ENCODE data around the gene GPC3. TPM values are rescaled to one million over a fixed set of nuclear protein-coding genes. Genes with fewer than 3 reads are reported as not detected.
A peak's percentile ranks its signal among the peaks of the same experiment; 100 is the strongest.

Gene GPC3
- total RNA-seq, 1 donor from 2014 or later, result 4.9 TPM

DNA sequence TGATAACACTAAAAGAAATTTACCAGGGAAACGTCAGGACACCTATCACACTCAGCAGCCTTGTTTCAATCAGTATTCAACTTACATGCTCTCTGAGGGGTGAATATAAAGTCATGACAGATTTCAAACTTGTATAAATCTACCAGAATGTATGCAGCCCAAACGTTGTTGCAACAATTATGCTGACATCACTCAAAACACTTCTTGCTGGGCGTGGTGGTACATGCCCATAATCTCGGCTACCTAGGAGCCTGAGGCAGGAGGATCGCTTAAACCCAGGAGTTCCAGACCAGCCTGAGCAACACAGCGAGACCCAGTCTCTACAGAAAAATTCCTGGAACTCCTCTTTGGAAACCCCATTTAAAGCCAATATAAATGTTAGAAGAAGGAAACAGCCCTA, 303.5 kb downstream of the GPC3 start:
- no peak for DNase-seq (ENCODE audit: low spot score)

- DNase-seq (ENCODE audit: low spot score), result no peak
Measured at GRCh38 chrX:133681421-133681820, 304.0 kb downstream of the GPC3 start.

- no peak for DNase-seq (ENCODE audit: low spot score)
Measured at GRCh38 chrX:133677123-133678063, 308.0 kb downstream of the GPC3 start.

DNA sequence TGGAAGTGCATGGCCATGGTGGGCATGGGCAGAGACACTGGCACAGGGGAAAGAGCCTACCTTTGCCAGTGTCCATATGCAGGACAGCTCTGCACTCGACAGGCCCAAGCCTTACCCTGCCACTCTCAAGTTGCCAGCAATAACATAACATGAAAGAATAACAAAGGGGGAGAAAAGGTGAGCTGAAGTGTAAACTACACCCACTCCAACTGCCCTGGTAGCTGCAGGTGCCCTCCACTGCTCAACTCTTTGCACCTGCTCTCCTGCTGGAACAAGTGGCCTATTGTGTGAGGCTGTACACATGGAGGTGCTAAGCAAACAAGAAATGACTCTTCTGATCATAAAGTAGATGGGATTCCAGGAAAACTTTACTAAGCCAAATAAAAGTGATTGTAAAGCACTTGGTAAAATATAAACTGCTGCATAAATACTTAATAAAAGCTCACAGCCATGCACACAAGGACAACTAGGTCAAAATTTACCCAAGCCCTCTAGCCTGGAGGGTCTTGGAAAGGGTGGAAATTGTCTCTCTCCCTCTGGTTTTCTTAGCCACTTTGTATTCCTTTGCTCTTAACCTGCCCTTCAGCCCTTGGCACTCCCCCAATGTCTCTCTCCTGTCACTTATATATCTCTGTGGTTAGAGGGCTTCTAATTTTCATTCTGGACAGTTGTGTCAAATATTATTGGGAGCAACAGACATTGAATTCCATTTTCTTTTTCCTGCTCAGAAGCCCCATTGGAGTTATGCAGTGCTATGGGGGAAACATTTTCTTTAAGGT, 308.9 kb downstream of the GPC3 start:
- no peak for DNase-seq (ENCODE audit: low spot score)

DNA sequence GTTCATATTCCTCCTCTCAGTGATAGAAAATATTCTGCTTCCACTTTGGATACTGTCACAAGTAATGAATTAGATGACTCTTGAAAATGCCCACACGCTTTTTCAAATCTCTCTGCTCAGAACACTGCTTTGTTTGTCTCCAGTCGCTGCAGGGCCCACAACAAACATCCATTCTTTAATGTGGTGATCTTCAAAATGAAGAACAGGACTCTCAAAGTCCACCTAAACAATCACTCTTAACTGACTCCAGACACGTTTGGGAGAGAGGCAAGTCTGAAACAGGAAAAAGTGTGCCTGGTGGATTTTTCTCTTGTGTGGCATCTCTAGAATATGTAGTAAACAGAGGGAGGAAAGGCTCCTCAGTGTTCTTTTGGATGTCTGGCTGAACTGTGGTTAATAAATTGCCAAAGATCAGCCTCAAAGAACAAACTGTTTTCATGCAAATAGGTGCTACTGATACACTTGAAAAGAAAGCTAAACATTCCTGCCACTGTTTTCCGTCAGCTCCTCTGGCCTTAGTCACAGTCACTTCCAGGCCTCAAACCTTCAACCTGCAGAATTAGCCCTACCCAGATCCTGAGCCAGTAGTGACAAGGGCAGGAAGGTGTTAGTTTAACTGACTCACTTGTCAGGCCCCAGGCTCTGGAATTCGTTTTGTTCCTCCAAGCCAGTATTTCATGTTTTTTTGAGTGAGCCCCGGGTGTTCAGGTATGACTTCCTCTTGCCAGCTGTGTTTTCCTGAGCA, 310.5 kb downstream of the GPC3 start:
- peak; percentile 44 for DNase-seq (ENCODE audit: low spot score)

GRCh38 chrX:133670383-133670782, 315.0 kb downstream of the GPC3 start:
- no peak for DNase-seq (ENCODE audit: low spot score)

- DNase-seq (ENCODE audit: low spot score), result no peak
Measured at GRCh38 chrX:133669214-133669613, 316.2 kb downstream of the GPC3 start.

- DNase-seq (ENCODE audit: low spot score), result no peak
Measured at GRCh38 chrX:133668225-133668931, 317.0 kb downstream of the GPC3 start.

DNA sequence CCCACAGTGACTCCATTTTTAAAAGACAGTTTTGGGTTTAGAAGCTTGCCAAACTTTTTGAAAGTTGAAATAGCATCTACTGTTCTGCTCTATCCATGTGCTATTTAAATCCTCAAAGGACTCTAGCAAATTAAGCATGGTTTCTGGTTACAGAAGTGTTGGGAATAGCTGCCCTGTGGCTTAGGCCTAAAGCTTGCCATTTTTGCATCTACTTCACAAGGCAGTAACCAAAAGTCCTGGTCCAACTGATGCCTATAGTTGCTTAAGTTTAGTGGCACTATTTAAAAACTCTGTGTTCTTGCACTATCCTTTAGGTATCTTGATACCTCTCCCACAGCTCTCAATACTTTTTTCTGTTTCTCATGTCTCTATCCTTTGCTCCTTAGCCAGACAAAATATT, 319.1 kb downstream of the GPC3 start:
- DNase-seq (ENCODE audit: low spot score), result no peak

GRCh38 chrX:133661962-133662839, 323.2 kb downstream of the GPC3 start:
- DNase-seq (ENCODE audit: low spot score), result no peak

- no peak for DNase-seq (ENCODE audit: low spot score)
Measured at GRCh38 chrX:133660281-133660680, 325.1 kb downstream of the GPC3 start.

GRCh38 chrX:133658293-133658911, 327.0 kb downstream of the GPC3 start:
- no peak for DNase-seq (ENCODE audit: low spot score)

DNA sequence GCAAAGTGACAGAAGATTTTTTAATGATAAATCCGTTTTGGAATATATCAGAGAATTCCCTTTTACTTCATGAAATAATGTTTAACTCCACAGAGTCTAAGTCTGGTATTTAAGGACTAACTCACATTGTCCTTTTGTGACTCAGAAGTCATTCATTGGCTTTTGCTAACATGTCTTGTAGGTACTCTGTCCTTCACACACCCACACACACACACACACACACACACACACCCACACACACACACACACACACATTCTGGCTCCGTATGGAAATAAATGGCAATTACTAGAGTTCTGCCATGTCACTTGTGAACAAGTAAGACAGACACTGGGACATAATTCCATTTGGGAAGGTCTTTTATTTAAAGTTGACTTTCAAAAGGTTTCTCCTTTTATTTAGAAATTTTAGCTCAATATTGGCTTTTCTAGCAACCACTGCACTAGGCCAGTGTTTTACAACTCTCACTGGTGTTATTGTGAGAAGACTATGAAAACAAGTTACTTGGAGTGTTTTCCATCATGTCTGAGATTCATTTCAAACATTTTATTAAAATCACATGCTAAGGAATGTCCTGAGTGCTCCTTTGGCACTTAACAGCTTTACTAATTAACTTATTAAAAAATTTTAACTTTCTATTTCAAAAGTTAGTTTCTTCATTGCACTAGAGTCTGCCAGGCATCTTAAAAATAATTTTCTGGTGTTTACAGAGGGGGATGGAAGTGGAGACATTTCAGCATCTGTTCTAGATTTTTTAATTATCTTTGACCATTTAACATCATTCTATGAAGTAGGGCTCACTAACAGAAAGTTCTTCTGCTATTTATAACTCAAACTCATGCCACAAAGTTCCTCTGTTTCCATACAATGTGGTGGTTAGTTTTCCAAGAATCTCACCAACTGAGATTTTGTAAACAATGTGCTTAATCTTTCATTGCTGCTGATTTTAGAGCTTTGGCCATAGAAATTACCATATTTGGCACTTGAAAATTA, 329.8 kb downstream of the GPC3 start:
- no peak for DNase-seq (ENCODE audit: low spot score)

DNA sequence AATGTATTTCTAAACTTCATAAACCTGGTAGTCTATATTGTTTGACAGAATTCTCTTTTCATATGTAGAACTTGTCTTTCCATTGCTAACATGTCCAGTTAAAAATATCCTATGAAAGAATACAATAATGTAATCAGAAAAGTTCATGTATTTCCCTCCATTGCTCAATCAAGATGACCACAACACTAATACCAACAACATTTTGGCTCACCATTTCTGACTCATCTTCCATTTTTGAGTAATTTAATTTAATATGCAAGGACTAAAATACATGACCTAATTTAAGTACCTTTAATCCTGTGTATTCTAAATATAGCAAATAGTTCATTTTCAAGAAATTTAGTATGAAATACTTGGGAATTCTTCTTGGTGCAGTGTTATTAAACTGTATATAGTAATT, 330.6 kb downstream of the GPC3 start:
- no peak for DNase-seq (ENCODE audit: low spot score)

GRCh38 chrX:133653358-133653757, 332.0 kb downstream of the GPC3 start:
- DNase-seq (ENCODE audit: low spot score), result no peak

- DNase-seq (ENCODE audit: low spot score), result no peak
Measured at GRCh38 chrX:133652185-133652584, 333.2 kb downstream of the GPC3 start.

- no peak for DNase-seq (ENCODE audit: low spot score)
Measured at GRCh38 chrX:133650239-133650638, 335.2 kb downstream of the GPC3 start.

GRCh38 chrX:133649651-133650050, 335.7 kb downstream of the GPC3 start:
- DNase-seq (ENCODE audit: low spot score), result no peak

DNA sequence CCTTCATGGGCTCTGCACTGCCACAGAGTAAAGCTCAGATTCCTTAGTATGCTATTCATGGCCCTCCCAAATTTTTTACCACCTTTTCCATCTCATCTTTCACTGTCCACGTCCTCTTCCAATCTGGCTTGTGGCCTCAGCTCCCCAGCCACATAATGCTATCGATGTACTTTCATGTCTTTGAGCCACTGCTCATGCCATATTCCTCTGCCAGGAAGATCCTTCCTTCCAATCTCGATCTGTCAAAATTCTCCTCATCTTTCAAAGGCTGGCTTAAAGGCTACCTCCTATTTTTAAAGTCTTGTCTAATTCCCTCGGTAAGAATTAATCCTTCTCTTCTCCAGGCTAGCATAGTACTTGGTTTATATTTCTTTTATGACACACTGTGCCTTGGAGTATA, 336.8 kb downstream of the GPC3 start:
- no peak for DNase-seq (ENCODE audit: low spot score)
